ENCODE data around the gene IRF2. TPM values are rescaled to one million over a fixed set of nuclear protein-coding genes. Genes with fewer than 3 reads are reported as not detected.

IRF2 gene
- total and polyA plus RNA-seq, 2 donors (not counting 1 experiment from before 2014, with no cell fraction given), result 67.8 to 68.2 TPM

DNA sequence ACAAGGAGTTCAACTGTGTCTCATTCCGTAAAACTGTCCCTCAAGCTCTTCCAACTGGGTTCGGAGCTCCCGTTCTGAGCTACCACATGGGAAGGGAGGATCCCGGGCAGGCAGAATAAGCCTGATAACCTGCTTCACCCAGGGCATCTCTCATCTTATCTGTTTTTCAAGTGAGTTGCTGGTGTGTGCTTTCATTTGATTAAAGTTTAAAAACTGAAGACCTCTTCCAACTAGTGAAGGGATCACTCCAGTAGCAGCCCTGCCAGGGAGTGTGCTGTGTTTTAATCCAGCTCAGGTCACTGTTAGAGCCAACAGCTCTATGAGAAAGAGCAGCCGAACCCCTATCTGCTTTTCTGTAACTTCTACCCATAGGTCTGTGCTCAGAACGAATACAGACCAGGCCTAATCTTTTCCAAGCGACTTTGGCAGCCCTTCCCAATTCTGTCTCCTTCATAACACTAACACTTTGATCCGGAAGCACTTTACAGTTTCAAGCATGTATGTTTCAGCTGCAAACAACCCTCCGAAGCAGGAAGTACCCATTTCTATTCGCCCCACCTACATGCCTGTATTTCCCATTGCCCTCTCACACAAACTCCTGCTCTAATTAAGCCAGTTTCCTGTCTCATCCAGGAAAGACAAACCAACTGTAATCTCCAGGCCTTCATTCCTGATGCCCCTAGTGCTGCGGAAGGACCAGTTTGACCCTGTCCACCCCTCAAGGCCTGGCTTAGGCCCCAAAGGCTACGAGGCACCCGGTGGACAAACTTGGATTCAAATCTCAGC, 60.9 kb downstream of the IRF2 start:
- peak overlapping the region; percentile 81 for H3K27ac Mint-ChIP-seq
- Histone ChIP-seq H3K4me3 (ENCODE audit: control extremely low read depth in 1 of 5, extremely low read depth in 1 of 5, insufficient read depth in 1 of 5, low read depth in 2 of 5, low read length in 4 of 5) (no peak overlapping the region), H3K4me2 (replicated peaks; ENCODE audit: low read depth, low read length, poor library complexity, severe bottlenecking) (no peak overlapping the region), H3K27me3 (replicated peaks in 1 of 4; ENCODE audit: control extremely low read depth in 1 of 4, control insufficient read depth in 3 of 4, insufficient read depth in 4 of 4, low read length in 3 of 4) (no peaks in the 10 kb centered on the region), H3K9ac (ENCODE audit: low read length) (no peak overlapping the region), H4K20me1 (ENCODE audit: control insufficient read depth, insufficient read depth, low read length, poor library complexity, severe bottlenecking) (peaks cover 17% of the 10 kb centered on the region), H3K9me3 (ENCODE audit: control extremely low read depth in 1 of 3, control insufficient read depth in 2 of 3, insufficient read depth in 1 of 3, low read length in 2 of 3) (no peaks in the 10 kb centered on the region), H3K36me3 (replicated peaks in 1 of 2; ENCODE audit: control extremely low read depth in 1 of 2, control insufficient read depth in 1 of 2, extremely low read depth in 1 of 2, insufficient read depth in 2 of 2, low read length in 1 of 2) (peaks cover 2 to 63% of the 10 kb centered on the region in 2 experiments), H3K79me2 (ENCODE audit: control insufficient read depth, insufficient read depth, low read length) (peaks cover 47% of the 10 kb centered on the region), H2AFZ (ENCODE audit: insufficient read depth, low read depth, low read length, poor library complexity, severe bottlenecking) (no peak overlapping the region), H3K4me1 (ENCODE audit: control insufficient read depth in 2 of 2, insufficient read depth in 2 of 2, low read length in 2 of 2) (peaks cover 43 to 53% of the 10 kb centered on the region in 2 donors), H3K27ac (ENCODE audit: low read length in 2 of 2) (peak overlapping the region in 1 of 2 donors; percentile 53)
- 85% methylated on average over 12 of the region's 13 CpGs for WGBS (ENCODE audit: insufficient coverage)
- CTCF ChIA-PET, result interaction anchor here (1.2 to 1.8 kb wide), 3 partner anchors 28 to 149 kb away, joined by 3 to 8 read pairs (median 3); no protein-coding TSS in a partner anchor
- peaks cover 65% of the 10 kb centered on the region for H3K4me1 Mint-ChIP-seq
- no peaks in the 10 kb centered on the region for H3K9me3 Mint-ChIP-seq (ENCODE audit: insufficient read depth)
- intact Hi-C loops (cut with micrococcal nuclease), result loop anchor here (10.0 kb wide), 2 partner anchors 321 to 909 kb away; partner anchors contain the start of genes CENPU and ING2
- POLR2A ChIA-PET, result no interaction called here
- no peak overlapping the region for H3K4me3 Mint-ChIP-seq
- ATAC-seq (ENCODE audit: low read depth) (no peak), DNase-seq (no peak)
- no peaks in the 10 kb centered on the region for H3K27me3 Mint-ChIP-seq
- TF ChIP-seq EZH2 (IDR thresholded peaks at IDR 0.05; ENCODE audit: borderline replicate concordance, insufficient read depth, low read depth, low read length, poor library complexity, severe bottlenecking) (no peak), CTCF (IDR thresholded peaks at IDR 0.05) (no peak)

DNA sequence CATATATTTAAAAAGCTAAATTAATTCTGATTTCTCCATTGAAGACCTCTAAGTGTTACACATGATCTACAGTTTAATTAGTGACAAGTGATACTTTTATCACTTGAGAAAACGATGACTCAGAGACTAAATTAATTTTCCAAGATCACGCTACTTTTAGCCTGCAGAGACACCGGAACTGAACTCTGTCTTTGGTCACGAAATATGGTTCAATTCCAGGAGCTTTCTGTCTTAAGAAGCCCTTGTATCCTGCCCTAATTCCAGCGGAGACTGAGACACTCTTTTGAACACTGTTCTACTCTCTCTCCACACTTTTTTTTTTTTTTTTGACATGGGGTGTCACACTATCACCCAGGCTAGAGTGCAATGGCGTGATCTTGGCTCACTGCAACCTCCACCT, 63.6 kb downstream of the IRF2 start:
- no peak for TF ChIP-seq EZH2 (IDR thresholded peaks at IDR 0.05; ENCODE audit: borderline replicate concordance, insufficient read depth, low read depth, low read length, poor library complexity, severe bottlenecking)
- no peak for TF ChIP-seq CTCF (IDR thresholded peaks at IDR 0.05)
- Histone ChIP-seq H3K27ac (ENCODE audit: low read length in 2 of 2) (peak overlapping the region in 1 of 2 donors; percentile 57), H3K79me2 (ENCODE audit: control insufficient read depth, insufficient read depth, low read length) (peaks cover 45% of the 10 kb centered on the region), H3K4me1 (ENCODE audit: control insufficient read depth in 2 of 2, insufficient read depth in 2 of 2, low read length in 2 of 2) (peaks cover 48 to 53% of the 10 kb centered on the region in 2 donors), H3K4me3 (ENCODE audit: control extremely low read depth in 1 of 5, extremely low read depth in 1 of 5, insufficient read depth in 1 of 5, low read depth in 2 of 5, low read length in 4 of 5) (no peak overlapping the region), H2AFZ (ENCODE audit: insufficient read depth, low read depth, low read length, poor library complexity, severe bottlenecking) (no peak overlapping the region), H3K9me3 (ENCODE audit: control extremely low read depth in 1 of 3, control insufficient read depth in 2 of 3, insufficient read depth in 1 of 3, low read length in 2 of 3) (no peaks in the 10 kb centered on the region), H3K4me2 (replicated peaks; ENCODE audit: low read depth, low read length, poor library complexity, severe bottlenecking) (no peak overlapping the region), H4K20me1 (ENCODE audit: control insufficient read depth, insufficient read depth, low read length, poor library complexity, severe bottlenecking) (peaks cover 35% of the 10 kb centered on the region), H3K9ac (ENCODE audit: low read length) (no peak overlapping the region), H3K27me3 (replicated peaks in 1 of 4; ENCODE audit: control extremely low read depth in 1 of 4, control insufficient read depth in 3 of 4, insufficient read depth in 4 of 4, low read length in 3 of 4) (no peaks in the 10 kb centered on the region), H3K36me3 (replicated peaks in 1 of 2; ENCODE audit: control extremely low read depth in 1 of 2, control insufficient read depth in 1 of 2, extremely low read depth in 1 of 2, insufficient read depth in 2 of 2, low read length in 1 of 2) (peaks cover 2 to 72% of the 10 kb centered on the region in 2 experiments)
- 90% methylated on average over 2 of the region's 6 CpGs for WGBS (ENCODE audit: insufficient coverage)
- Mint-ChIP-seq H3K4me1 (peaks cover 66% of the 10 kb centered on the region), H3K27me3 (no peaks in the 10 kb centered on the region), H3K27ac (peak overlapping the region; percentile 94), H3K9me3 (ENCODE audit: insufficient read depth) (no peaks in the 10 kb centered on the region), H3K4me3 (no peak overlapping the region)
- no peak for ATAC-seq (ENCODE audit: low read depth)
- ChIA-PET POLR2A (interaction anchor here (1.0 kb wide), 1 partner anchor 64 kb away, joined by 3 read pairs; the partner anchor contains the start of gene IRF2), CTCF (interaction anchor here (1.5 to 3.9 kb wide), 2 partner anchors 63 to 146 kb away, joined by 4 to 17 read pairs; no protein-coding TSS in a partner anchor)
- DNase-seq, result no peak
- intact Hi-C loops (cut with micrococcal nuclease), result loop anchor here (10.0 kb wide), 2 partner anchors 324 to 906 kb away; partner anchors contain the start of genes CENPU and ING2
